Kidney (tissue), 14 donors: Measurements from ENCODE around the gene PHF11. TPM values are rescaled to one million over a fixed set of nuclear protein-coding genes. Genes with fewer than 3 reads are reported as not detected.

Experiments
- DNase-seq, 5 donors: peaks; one replicate each; pipeline ENCODE4 v3.0.0-alpha.2; 2013 to 2020
- FAIRE-seq: peaks from 2 replicates; lab custom pipeline; 2012; peaks lifted over from hg19 to GRCh38; lab: Jason Lieb, UNC
- H3K27ac ChIP-seq, 2 donors: one replicate each; pipeline ENCODE4 v1.7.0; 2013; ENCODE audit warnings: low read depth in 2 of 2, low read length in 2 of 2, inconsistent platforms in 1 of 2
- H3K27me3 ChIP-seq: one replicate; pipeline ENCODE4 v1.7.1; 2013; ENCODE audit warnings: low read length, inconsistent platforms; ENCODE audit not compliant: control insufficient read depth, insufficient read depth
- H3K36me3 ChIP-seq, 3 donors: one replicate each; pipeline versions ENCODE4 v1.7.0 to v1.7.1; 2013; ENCODE audit warnings: low read length in 3 of 3, control low read depth in 1 of 3, inconsistent platforms in 1 of 3; ENCODE audit not compliant: insufficient read depth in 3 of 3, control insufficient read depth in 2 of 3
- H3K4me1 ChIP-seq, 3 donors: one replicate each; pipeline versions ENCODE4 v1.7.0 to v1.7.1; 2013; ENCODE audit warnings: low read length in 3 of 3, inconsistent platforms in 1 of 3, low read depth in 1 of 3; ENCODE audit not compliant: control insufficient read depth in 2 of 3, insufficient read depth in 2 of 3
- H3K4me3 ChIP-seq, 3 donors: one replicate each; pipeline versions ENCODE4 v1.7.0 to v1.8.1; 2013; ENCODE audit warnings: low read length in 3 of 3, control low read depth in 1 of 3, inconsistent platforms in 1 of 3
- H3K9ac ChIP-seq, 3 donors: one replicate each; pipeline versions ENCODE4 v1.7.0 to v1.7.1; 2013; ENCODE audit warnings: low read length in 3 of 3, control low read depth in 1 of 3, inconsistent platforms in 1 of 3
- H3K9me3 ChIP-seq, 3 donors: one replicate each; pipeline versions ENCODE4 v1.7.0 to v1.7.1; 2013; ENCODE audit warnings: low read length in 3 of 3, control low read depth in 1 of 3, inconsistent platforms in 1 of 3; ENCODE audit not compliant: control insufficient read depth in 2 of 3, insufficient read depth in 1 of 3
- intact Hi-C: fragments of 100-400 bp; cut with DNase I; formaldehyde crosslinking; loops from one replicate; pipeline ENCODE4 v1.11.1; 2022
- polyA plus RNA-seq: library from polyadenylated mRNA; stranded (reverse); fragments of 350-450 nt; fragmentation: Illumina TruSeq; extraction: RNeasy Lipid Tissue Mini Kit (QIAGEN cat#74804); gene quantifications from one replicate; pipeline ENCODE4 v1.2.3, GENCODE V29; 2014; ENCODE audit warnings: low read depth, low replicate concordance; ENCODE audit not compliant: insufficient read depth
- total RNA-seq: library from RNA; stranded (reverse); fragmentation: NEBNext Ultra II Directional; extraction: Animal tissue kit (Norgen Biotek cat#: 25700); gene quantifications from one replicate; pipeline ENCODE4 v1.2.1, GENCODE V29; 2021
- TF ChIP-seq, protein P1 (sequence below): IDR thresholded peaks from 3 replicates; pipeline ENCODE4 v1.5.1; 2012; ENCODE audit warnings: mild to moderate bottlenecking, moderate library complexity, borderline replicate concordance; ENCODE audit not compliant: insufficient read depth; ENCODE audit errors: extremely low read depth
- donor health status: control.
- donor health status: control.
- donor health status: control.
- donor health status: control.
- donor health status: control.
- donor health status: DM: yes; HTN: yes; CAD: no.
- donor health status: Normal renal cell carcinoma (clear cell type).

Gene PHF11
- total and polyA plus RNA-seq, 2 donors from 2014 or later = 50.3 to 57.0 TPM

DNA sequence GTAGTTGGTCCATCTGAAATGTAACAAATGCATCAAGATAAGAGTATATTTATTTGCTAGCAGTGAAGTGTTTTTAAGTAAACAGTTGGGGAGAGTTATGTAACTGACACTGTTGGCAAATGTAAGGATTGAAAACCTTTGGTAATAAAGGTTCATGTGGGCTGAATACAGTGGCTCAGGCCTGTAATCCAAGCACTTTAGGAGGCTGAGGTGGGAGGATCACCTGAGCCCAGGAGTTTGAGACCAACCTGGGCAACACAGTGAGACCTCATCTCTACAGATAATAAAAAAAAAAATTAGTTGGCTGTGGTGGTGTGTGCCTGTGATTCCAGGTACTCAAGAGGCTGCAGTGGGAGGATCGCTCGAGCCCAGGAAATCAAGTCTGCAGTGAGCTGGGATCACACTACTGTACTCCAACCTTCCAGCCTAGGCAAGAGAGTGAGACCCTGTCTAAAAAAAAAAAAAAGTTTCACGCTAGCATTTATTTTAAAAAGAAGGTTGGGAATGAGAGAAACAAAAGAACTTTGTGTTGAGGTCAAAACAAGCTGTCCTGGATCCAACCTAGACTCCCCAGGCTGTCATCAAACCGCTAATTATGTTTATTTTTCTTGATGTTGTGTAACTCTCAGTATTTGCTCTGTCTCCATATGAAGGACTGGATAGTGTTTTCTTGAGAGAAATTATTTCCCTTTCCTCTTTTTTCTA is 31.0 kb upstream of the PHF11 start:
- peaks cover 0 to 4% (median 0%) of the 10 kb centered on the region in 3 donors for H3K4me1 ChIP-seq
- TF ChIP-seq, protein P1, sequence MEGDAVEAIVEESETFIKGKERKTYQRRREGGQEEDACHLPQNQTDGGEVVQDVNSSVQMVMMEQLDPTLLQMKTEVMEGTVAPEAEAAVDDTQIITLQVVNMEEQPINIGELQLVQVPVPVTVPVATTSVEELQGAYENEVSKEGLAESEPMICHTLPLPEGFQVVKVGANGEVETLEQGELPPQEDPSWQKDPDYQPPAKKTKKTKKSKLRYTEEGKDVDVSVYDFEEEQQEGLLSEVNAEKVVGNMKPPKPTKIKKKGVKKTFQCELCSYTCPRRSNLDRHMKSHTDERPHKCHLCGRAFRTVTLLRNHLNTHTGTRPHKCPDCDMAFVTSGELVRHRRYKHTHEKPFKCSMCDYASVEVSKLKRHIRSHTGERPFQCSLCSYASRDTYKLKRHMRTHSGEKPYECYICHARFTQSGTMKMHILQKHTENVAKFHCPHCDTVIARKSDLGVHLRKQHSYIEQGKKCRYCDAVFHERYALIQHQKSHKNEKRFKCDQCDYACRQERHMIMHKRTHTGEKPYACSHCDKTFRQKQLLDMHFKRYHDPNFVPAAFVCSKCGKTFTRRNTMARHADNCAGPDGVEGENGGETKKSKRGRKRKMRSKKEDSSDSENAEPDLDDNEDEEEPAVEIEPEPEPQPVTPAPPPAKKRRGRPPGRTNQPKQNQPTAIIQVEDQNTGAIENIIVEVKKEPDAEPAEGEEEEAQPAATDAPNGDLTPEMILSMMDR = no peak
- peaks cover 4 to 25% (median 7%) of the 10 kb centered on the region in 3 donors for H3K36me3 ChIP-seq
- H3K9me3 ChIP-seq = peaks cover 0 to 4% (median 0%) of the 10 kb centered on the region in 3 donors
- no peak overlapping the region for H3K4me3 ChIP-seq
- DNase-seq (no peak), FAIRE-seq (no peak)
- H3K9ac ChIP-seq = no peak overlapping the region
- intact Hi-C loops = no loop called here
- no peak overlapping the region for H3K27ac ChIP-seq
- no peaks in the 10 kb centered on the region for H3K27me3 ChIP-seq

- peaks cover 4 to 19% (median 10%) of the 10 kb centered on the region in 3 donors for H3K36me3 ChIP-seq
- H3K27ac ChIP-seq = peak overlapping the region; percentile 56 to 68
- peak in 3 of 5 donors; percentile 31 to 77 (median 63) for DNase-seq
These were observed 29.4 kb upstream of the PHF11 start for GRCh38 chr13:49466292-49466838.

DNA sequence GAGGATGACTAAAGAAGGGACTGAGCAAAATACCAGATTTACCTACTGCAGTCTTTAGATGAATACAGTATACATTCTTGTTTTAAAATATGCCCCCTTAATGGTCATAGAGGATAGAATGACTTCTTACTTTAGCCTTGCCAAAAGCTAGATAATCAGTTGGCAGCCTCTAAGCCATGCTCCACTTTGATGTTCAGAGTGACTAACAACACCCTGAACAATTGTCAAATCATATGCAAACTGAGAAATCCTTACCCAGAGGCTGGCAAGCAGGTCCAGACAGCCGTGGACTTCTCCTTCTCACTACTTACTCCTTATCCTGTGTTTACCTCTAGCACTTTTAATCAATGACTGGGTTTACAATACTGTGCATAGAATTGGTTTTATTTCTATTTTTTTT is 23.6 kb upstream of the PHF11 start:
- TF ChIP-seq, protein P1 = no peak
- Histone ChIP-seq H3K9me3 (no peaks in the 10 kb centered on the region), H3K4me3 (no peak overlapping the region), H3K27ac (no peak overlapping the region), H3K4me1 (peaks cover 0 to 3% (median 0%) of the 10 kb centered on the region in 3 donors), H3K9ac (no peak overlapping the region), H3K36me3 (peaks cover 5 to 9% (median 7%) of the 10 kb centered on the region in 3 donors), H3K27me3 (no peaks in the 10 kb centered on the region)
- intact Hi-C loops = no loop called here
- no peak for DNase-seq
- no peak for FAIRE-seq

More at GRCh38 chr13:49466292-49466838, 29.4 kb upstream of the PHF11 start:
- Histone ChIP-seq H3K9ac (no peak overlapping the region), H3K27me3 (no peaks in the 10 kb centered on the region), H3K4me1 (peaks cover 0 to 4% (median 0%) of the 10 kb centered on the region in 3 donors), H3K4me3 (peak overlapping the region in 2 of 3 donors; percentile 32 to 33), H3K9me3 (peaks cover 0 to 4% (median 0%) of the 10 kb centered on the region in 3 donors)
- TF ChIP-seq, protein P1 = no peak
- FAIRE-seq = peak; percentile 62
- intact Hi-C loops = no loop called here
